Measurements from ENCODE around the gene PASD1.
"Not testable (repeated sequence)": the region's sequence is repeated elsewhere in the genome, so short reads cannot be mapped to it uniquely, and the experiment has no call there.

The PASD1 gene

GRCh38 chrX:151624677-151625076, 61.2 kb downstream of the PASD1 start:
- DNase-seq, result no peak

GRCh38 chrX:151631822-151632221, 68.3 kb downstream of the PASD1 start:
- no peak for DNase-seq

- DNase-seq, result no peak
Measured at GRCh38 chrX:151633157-151633556, 69.7 kb downstream of the PASD1 start.

- no peak for DNase-seq
Measured at GRCh38 chrX:151634937-151635336, 71.5 kb downstream of the PASD1 start.

GRCh38 chrX:151641564-151641963, 78.1 kb downstream of the PASD1 start:
- DNase-seq, result no peak

- DNase-seq, result no peak
Measured at GRCh38 chrX:151675121-151675746, 111.8 kb downstream of the PASD1 start.

- DNase-seq, result no peak
Measured at GRCh38 chrX:151676196-151676595, 112.7 kb downstream of the PASD1 start.

- DNase-seq, result no peak
Measured at GRCh38 chrX:151679798-151680402, 116.4 kb downstream of the PASD1 start.

GRCh38 chrX:151680805-151681204, 117.3 kb downstream of the PASD1 start:
- DNase-seq, result peak; percentile 77

- DNase-seq, result no peak
Measured at GRCh38 chrX:151687635-151688034, 124.2 kb downstream of the PASD1 start.

- no peak for DNase-seq
Measured at GRCh38 chrX:151688695-151689094, 125.2 kb downstream of the PASD1 start.

GRCh38 chrX:151692825-151693224, 129.3 kb downstream of the PASD1 start:
- no peak for DNase-seq

- no peak for DNase-seq
Measured at GRCh38 chrX:151694121-151694520, 130.6 kb downstream of the PASD1 start.

- DNase-seq, result no peak
Measured at GRCh38 chrX:151694661-151695582, 131.4 kb downstream of the PASD1 start, which contains the start of gene PRRG3. TSS of gene PRRG3 (plus strand) at chrX:151695458. CDS start at chrX:151698815, 3,357 bp downstream.

- DNase-seq, result no peak
Measured at GRCh38 chrX:151695583-151696340, 132.3 kb downstream of the PASD1 start.

GRCh38 chrX:151697082-151697481, 133.6 kb downstream of the PASD1 start:
- DNase-seq, result not testable (repeated sequence)

- no peak for DNase-seq
Measured at GRCh38 chrX:151697522-151697921, 134.0 kb downstream of the PASD1 start.

GRCh38 chrX:151698485-151698884, 135.0 kb downstream of the PASD1 start:
- DNase-seq, result no peak

- DNase-seq, result no peak
Measured at GRCh38 chrX:151699746-151700145, 136.3 kb downstream of the PASD1 start.

GRCh38 chrX:151700581-151700980, 137.1 kb downstream of the PASD1 start:
- DNase-seq, result no peak

- no peak for DNase-seq
Measured at GRCh38 chrX:151701071-151701470, 137.6 kb downstream of the PASD1 start.

GRCh38 chrX:151701531-151701930, 138.1 kb downstream of the PASD1 start:
- no peak for DNase-seq
